ENCODE measurements around the gene ITGA1.

The ITGA1 gene

GRCh38 chr5:52743012-52743411, 44.7 kb upstream of the ITGA1 start:
- TF ChIP-seq, protein P1, sequence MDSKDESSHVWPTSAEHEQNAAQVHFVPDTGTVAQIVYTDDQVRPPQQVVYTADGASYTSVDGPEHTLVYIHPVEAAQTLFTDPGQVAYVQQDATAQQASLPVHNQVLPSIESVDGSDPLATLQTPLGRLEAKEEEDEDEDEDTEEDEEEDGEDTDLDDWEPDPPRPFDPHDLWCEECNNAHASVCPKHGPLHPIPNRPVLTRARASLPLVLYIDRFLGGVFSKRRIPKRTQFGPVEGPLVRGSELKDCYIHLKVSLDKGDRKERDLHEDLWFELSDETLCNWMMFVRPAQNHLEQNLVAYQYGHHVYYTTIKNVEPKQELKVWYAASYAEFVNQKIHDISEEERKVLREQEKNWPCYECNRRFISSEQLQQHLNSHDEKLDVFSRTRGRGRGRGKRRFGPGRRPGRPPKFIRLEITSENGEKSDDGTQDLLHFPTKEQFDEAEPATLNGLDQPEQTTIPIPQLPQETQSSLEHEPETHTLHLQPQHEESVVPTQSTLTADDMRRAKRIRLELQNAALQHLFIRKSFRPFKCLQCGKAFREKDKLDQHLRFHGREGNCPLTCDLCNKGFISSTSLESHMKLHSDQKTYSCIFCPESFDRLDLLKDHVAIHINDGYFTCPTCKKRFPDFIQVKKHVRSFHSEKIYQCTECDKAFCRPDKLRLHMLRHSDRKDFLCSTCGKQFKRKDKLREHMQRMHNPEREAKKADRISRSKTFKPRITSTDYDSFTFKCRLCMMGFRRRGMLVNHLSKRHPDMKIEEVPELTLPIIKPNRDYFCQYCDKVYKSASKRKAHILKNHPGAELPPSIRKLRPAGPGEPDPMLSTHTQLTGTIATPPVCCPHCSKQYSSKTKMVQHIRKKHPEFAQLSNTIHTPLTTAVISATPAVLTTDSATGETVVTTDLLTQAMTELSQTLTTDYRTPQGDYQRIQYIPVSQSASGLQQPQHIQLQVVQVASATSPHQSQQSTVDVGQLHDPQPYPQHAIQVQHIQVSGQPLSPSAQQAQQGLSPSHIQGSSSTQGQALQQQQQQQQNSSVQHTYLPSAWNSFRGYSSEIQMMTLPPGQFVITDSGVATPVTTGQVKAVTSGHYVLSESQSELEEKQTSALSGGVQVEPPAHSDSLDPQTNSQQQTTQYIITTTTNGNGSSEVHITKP (tag by site-specific recombination; IDR thresholded peaks at IDR 0.05), result no peak
- TF ChIP-seq ZNF785 (tag by site-specific recombination; IDR thresholded peaks at IDR 0.05) (no peak), GFI1B (tag by site-specific recombination; IDR thresholded peaks at IDR 0.05) (no peak), ZNF366 (tag by site-specific recombination; conservative IDR thresholded peaks at IDR 0.05) (no peak), ZNF24 (tag by site-specific recombination; IDR thresholded peaks at IDR 0.05) (no peak), SCRT2 (tag by site-specific recombination; IDR thresholded peaks at IDR 0.05) (no peak), ZNF768 (tag by site-specific recombination; IDR thresholded peaks at IDR 0.05) (no peak)
- H3K9me3 ChIP-seq (ENCODE audit: control insufficient read depth, insufficient read depth, low read depth, low read length), result no peaks in the 10 kb centered on the region
- CTCF ChIA-PET, result interaction anchor here (0.9 kb wide), 1 partner anchor 11 kb away, joined by 4 read pairs; no protein-coding TSS in a partner anchor
- no peaks in the 10 kb centered on the region for H3K36me3 ChIP-seq (ENCODE audit: control insufficient read depth in 2 of 2, insufficient read depth in 1 of 2, low read length in 2 of 2)
- no peaks in the 10 kb centered on the region for H3K4me1 ChIP-seq (ENCODE audit: control insufficient read depth, insufficient read depth, low read length)
- no peak overlapping the region for H3K27ac ChIP-seq (ENCODE audit: extremely low read depth, low read depth, low read length)
- POLR2A ChIA-PET, result no interaction called here
- H3K4me3 ChIP-seq (ENCODE audit: low read depth, low read length), result no peak overlapping the region

GRCh38 chr5:52743529-52743928, 44.2 kb upstream of the ITGA1 start:
- ChIA-PET CTCF (interaction anchor here (0.9 kb wide), 1 partner anchor 10 kb away, joined by 4 read pairs; no protein-coding TSS in a partner anchor), POLR2A (no interaction called here)
- no peaks in the 10 kb centered on the region for H3K36me3 ChIP-seq (ENCODE audit: control insufficient read depth in 2 of 2, insufficient read depth in 1 of 2, low read length in 2 of 2)
- no peak overlapping the region for H3K4me3 ChIP-seq (ENCODE audit: low read depth, low read length)
- TF ChIP-seq ZBTB8A (tag by site-specific recombination; IDR thresholded peaks at IDR 0.05) (no peak), RBAK (tag by site-specific recombination; IDR thresholded peaks at IDR 0.05) (no peak), ZNF2 (tag by site-specific recombination; IDR thresholded peaks at IDR 0.05) (no peak), ZNF518A (tag by site-specific recombination; conservative IDR thresholded peaks at IDR 0.05; ENCODE audit: low read depth) (no peak), SALL2 (tag by site-specific recombination; IDR thresholded peaks at IDR 0.05; ENCODE audit: borderline replicate concordance) (no peak), ZNF23 (tag by site-specific recombination; IDR thresholded peaks at IDR 0.05; ENCODE audit: borderline replicate concordance) (no peak), ZNF707 (tag by site-specific recombination; IDR thresholded peaks at IDR 0.05) (no peak), ZNF843 (tag by site-specific recombination; IDR thresholded peaks at IDR 0.05) (no peak), INSM2 (tag by site-specific recombination; IDR thresholded peaks at IDR 0.05) (no peak)
- no peaks in the 10 kb centered on the region for H3K4me1 ChIP-seq (ENCODE audit: control insufficient read depth, insufficient read depth, low read length)
- no peak overlapping the region for H3K27ac ChIP-seq (ENCODE audit: extremely low read depth, low read depth, low read length)
- H3K9me3 ChIP-seq (ENCODE audit: control insufficient read depth, insufficient read depth, low read depth, low read length), result no peaks in the 10 kb centered on the region
